Suppressor macrophage treated with lipopolysaccharide for 1 hour (primary cell): ENCODE measurements around the gene GNG7.
"Not testable (repeated sequence)": the region's sequence is repeated elsewhere in the genome, so short reads cannot be mapped to it uniquely, and the experiment has no call there.

ENCODE experiments used
- DNase-seq, 3 donors: peaks; one replicate each; pipeline ENCODE4 v3.0.0-alpha.2; 2020 to 2022

GNG7 gene

GRCh38 chr19:2639999-2640398, 62.5 kb downstream of the GNG7 start:
- DNase-seq, result no peak

GRCh38 chr19:2638417-2638940, 64.0 kb downstream of the GNG7 start:
- DNase-seq, result no peak

- peak; percentile 64 to 81 (median 73) for DNase-seq
Observed at GRCh38 chr19:2636897-2637683, 65.4 kb downstream of the GNG7 start.

DNA sequence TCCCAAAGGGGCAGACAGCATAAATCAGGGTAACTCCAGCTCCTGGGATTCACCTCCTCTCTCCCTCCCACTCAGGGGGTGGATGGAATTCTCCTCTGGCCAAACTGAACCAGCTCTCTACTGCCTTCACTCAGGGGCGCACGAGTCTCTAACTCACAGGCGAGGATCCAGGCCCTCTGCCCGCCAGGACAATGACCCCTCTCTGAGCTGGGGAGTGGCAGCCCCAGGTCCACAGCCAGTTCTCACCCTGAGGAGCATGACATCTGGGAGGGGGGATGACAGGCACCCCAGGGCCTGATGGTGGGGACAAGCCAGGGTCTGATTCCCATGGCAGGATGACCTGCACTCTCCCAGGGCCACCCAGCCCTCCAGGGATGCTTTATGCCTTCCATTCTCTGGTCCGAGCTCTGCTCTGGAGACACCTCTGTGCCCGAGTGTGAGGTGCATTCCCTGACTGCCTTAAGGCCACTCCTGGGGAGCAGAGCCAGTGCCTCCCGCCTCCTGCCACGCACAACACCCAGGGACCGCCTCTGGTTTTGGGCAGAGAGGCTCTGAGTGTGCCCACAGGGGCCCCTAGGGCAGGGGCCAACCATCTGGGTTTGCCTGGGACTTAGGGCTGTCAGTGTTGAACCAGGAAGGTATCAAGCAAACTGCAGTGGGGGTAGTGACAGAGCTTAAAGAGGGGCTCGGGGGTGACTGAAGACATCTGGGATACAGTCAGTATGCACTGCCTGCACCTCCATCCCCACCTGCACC, 66.2 kb downstream of the GNG7 start:
- DNase-seq, result no peak

- no peak for DNase-seq
Observed at GRCh38 chr19:2634960-2635359, 67.5 kb downstream of the GNG7 start.

- peak; percentile 45 to 56 (median 54) for DNase-seq
Observed at GRCh38 chr19:2634228-2634951, 68.1 kb downstream of the GNG7 start.

DNA sequence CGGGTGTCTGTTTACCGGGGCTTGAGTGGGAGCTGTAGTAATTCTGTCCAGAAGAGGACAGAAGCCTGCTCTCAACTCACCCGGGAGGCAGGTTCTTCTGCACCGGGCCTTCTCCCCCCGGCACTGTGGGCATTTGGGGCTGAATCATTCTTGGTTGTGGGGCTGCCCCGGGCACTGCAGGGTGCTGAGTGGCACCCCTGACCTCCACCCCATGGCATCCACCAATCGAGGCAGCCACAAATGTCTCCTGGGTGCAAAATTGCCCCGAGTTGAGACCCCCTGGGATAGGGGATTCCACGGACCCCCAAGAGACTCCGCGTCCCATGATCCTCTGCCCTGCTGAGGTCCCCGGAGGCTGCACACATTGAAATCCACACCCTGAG, 68.8 kb downstream of the GNG7 start:
- DNase-seq, result peak in 2 of 3 donors; percentile 45 to 48

DNA sequence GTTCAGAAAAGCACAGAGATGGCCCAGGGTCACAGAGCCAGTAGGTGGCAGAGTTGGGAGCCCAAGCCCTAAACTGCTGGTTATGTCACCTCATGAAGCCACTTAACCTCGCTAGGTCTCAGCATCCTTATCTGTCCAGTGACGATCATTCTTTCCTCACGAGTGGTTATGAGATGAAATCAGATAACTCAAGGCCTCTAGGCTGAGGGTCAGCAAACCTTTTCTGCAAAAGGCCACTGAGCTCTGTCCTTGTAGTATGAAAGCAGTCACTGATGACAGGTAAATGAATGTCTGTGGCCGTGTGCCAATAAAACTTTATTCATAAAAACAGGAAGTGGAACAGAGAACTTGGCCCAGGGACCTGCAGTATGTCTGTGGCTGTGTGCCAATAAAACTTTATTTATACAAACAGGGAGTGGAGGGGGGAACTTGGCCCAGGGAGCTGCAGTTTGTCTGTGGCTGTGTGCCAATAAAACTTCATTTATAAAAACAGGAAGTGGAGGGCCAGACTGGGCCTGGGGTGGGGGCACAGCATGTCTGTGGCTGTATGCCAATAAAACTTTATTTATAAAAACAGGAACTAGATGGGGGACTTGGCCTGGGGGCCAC, 71.2 kb downstream of the GNG7 start:
- DNase-seq, result peak; percentile 57 to 71 (median 65)

- no peak for DNase-seq
Observed at GRCh38 chr19:2630352-2631001, 72.0 kb downstream of the GNG7 start.

DNA sequence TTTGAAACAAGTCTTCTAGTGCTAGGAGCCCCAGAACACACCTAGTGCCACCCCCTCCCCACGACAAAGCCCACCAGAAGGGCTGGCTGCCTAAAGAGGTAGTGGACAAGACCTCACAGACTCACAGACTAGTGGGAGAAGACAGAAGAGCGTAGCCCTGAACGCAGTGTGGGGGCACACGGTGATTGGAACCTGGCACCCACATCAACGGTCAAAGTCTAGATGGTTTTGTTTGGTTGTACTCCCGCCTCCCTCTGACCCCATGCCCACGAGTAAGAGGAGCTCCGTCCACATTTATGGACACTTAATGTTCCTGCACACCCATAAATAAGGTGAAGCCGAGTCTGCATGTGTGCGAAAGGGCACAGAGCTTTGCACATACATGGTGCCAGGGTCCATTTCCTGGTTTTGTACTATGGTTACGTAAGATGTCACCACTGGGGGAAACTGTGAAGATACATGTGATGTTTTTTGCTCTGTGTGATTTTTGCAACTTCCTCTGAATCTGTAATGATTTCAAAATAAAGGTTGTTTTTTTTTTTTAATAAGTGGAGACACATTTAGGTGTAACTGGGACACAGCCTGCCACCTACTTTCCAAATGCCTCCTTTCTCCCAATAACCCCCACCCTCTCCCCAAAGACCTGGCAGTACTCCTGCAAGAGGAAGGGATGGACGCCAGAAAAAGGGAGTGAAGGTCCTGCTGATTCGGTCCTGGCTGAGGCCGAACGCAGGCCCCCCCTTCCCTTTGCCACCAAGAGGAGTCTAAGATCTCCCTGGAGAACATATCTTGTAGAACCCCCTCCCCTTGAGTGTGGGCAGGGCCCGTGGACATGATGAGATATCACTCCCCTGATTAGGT, 72.8 kb downstream of the GNG7 start:
- peak; percentile 77 to 89 (median 85) for DNase-seq

- no peak for DNase-seq
Observed at GRCh38 chr19:2628597-2628996, 73.9 kb downstream of the GNG7 start.

DNA sequence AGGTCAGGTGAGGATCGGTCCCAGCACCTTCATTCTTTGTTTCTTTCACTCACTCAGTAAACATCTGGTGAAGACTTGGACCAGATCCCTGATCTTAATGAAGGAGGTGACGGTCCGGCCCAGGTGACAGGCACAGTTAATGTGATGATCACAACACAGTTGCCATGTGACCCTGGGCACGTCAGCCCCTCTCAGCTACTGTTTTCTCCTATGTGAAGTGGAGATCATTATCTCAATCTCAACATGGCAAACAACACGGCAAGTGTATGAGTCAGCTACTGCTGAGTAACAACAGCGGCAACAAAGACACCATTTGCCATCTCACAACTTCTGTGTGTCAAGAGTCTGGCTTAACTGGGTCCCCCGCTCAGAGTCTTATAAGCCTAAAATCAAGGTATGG, 74.6 kb downstream of the GNG7 start:
- DNase-seq, result peak; percentile 50 to 63 (median 58)

- DNase-seq, result peak; percentile 92 to 99 (median 97)
Observed at GRCh38 chr19:2627319-2627829, 75.1 kb downstream of the GNG7 start.

- peak; percentile 80 to 83 (median 82) for DNase-seq
Observed at GRCh38 chr19:2625434-2625833, 77.1 kb downstream of the GNG7 start.

- no peak for DNase-seq
Observed at GRCh38 chr19:2624537-2625091, 77.9 kb downstream of the GNG7 start.

DNA sequence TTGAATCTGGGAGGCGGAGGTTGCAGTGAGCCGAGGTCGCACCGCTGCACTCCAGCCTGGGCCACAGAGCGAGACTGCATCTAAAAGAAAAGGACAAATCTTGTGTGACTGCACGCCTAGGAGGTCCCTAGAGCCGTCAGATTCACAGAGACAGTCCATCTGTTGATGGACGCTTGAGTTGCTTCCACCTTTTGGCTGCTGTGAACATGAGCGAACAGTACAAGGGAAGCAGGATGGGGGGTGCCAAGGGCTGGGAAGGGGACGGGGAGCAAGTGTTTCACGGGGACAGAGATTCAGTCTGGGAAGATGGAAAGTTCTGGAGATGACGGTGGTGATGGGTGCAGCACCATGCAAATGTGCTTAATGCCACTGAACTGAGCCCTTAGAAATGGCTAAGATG, 78.7 kb downstream of the GNG7 start:
- no peak for DNase-seq

GRCh38 chr19:2622371-2622961, 80.0 kb downstream of the GNG7 start:
- DNase-seq, result not testable (repeated sequence)

- peak in 1 of 3 donors; percentile 37 for DNase-seq
Observed at GRCh38 chr19:2619076-2619475, 83.4 kb downstream of the GNG7 start.

- peak; percentile 98 to 99 (median 98) for DNase-seq
Observed at GRCh38 chr19:2618611-2619010, 83.9 kb downstream of the GNG7 start.
